HepG2 (cell line): ENCODE results near the gene PRKAG3. TPM values are rescaled to one million over a fixed set of nuclear protein-coding genes. Genes with fewer than 3 reads are reported as not detected.

Experiments used
- ATAC-seq: fragments of 200-7000 bp; cut with Tn5 transposase; 3 replicates; pipeline ENCODE4 v1.9.1; 2020; ENCODE audit warnings: mild to moderate bottlenecking, moderate library complexity
- BruUV-seq: library from RNA; stranded (reverse); fragments of 400-500 nt; replicated peaks from 2 replicates; lab custom pipeline; 2021; lab: Mats Ljungman, UMichigan
- CTCF ChIA-PET: fragments of 300-600 bp; formaldehyde crosslinking; extraction: SDS; loops from one replicate; lab custom pipeline; 2021; ENCODE audit warnings: low total read pairs, inconsistent platforms, low intra/inter-chr PET ratio; lab: Yijun Ruan, JAX
- POLR2A ChIA-PET: fragments of 350-600 bp; sonication (Branson Sonifier 250); formaldehyde crosslinking; loops from one replicate; lab custom pipeline; 2020; ENCODE audit warnings: antibody characterized with exemption, inconsistent platforms; lab: Yijun Ruan, JAX
- DNase-seq: peaks from one replicate; pipeline ENCODE4 v3.0.0-alpha.2; 2015; ENCODE audit warnings: low spot score
- FAIRE-seq: peaks from 3 replicates; lab custom pipeline; 2011; peaks lifted over from hg19 to GRCh38; lab: Jason Lieb, UNC
- H2AFZ ChIP-seq: one replicate; pipeline ENCODE4 v1.6.1; 2011; ENCODE audit warnings: low read length, inconsistent platforms
- H3K27ac ChIP-seq: fragments of 300-600 bp; 3 replicates; pipeline ENCODE4 v1.8.0; 2011; ENCODE audit warnings: mixed run types, mild to moderate bottlenecking, mixed read lengths, low read length, inconsistent platforms; ENCODE audit not compliant: insufficient read depth; ENCODE audit errors: extremely low read length
- H3K27me3 ChIP-seq, 2 experiments: fragments of 200-600 bp in 1 of 2; 2 replicates in 1 of 2; 3 replicates in 1 of 2; pipeline versions ENCODE4 v1.6.0 to v1.8.0; 2011; ENCODE audit warnings: low read length in 2 of 2, mild to moderate bottlenecking in 2 of 2, moderate library complexity in 2 of 2, inconsistent platforms in 1 of 2; ENCODE audit not compliant: insufficient read depth in 2 of 2, control insufficient read depth in 1 of 2
- H3K36me3 ChIP-seq, 2 experiments: fragments of 200-600 bp in 1 of 2; replicated peaks in 1 of 2; 2 replicates in 1 of 2; 3 replicates in 1 of 2; pipeline versions ENCODE4 v1.5.1 to v1.8.0; 2011; ENCODE audit warnings: low read length in 2 of 2, inconsistent platforms in 1 of 2; ENCODE audit not compliant: insufficient read depth in 2 of 2, control insufficient read depth in 1 of 2
- H3K4me1 ChIP-seq: 2 replicates; pipeline ENCODE4 v1.5.1; 2012; ENCODE audit warnings: low read length, inconsistent platforms; ENCODE audit not compliant: insufficient read depth
- H3K4me2 ChIP-seq: 2 replicates; pipeline ENCODE4 v1.6.0; 2011; ENCODE audit warnings: low read depth, low read length, inconsistent platforms
- H3K4me3 ChIP-seq, 3 experiments: fragments of 200-600 bp in 1 of 3; sonication (generic), shearing (Covaris generic) in 1 of 3; replicated peaks in 1 of 3; 2 replicates each; pipeline ENCODE4 v1.5.1; 2011 to 2016; ENCODE audit warnings: low read length in 3 of 3, inconsistent platforms in 2 of 3, low read depth in 2 of 3, mild to moderate bottlenecking in 2 of 3, control low read depth in 1 of 3, mixed read lengths in 1 of 3; ENCODE audit not compliant: insufficient read depth in 1 of 3
- H3K79me2 ChIP-seq: one replicate; pipeline ENCODE4 v1.6.1; 2011; ENCODE audit warnings: low read length, inconsistent platforms; ENCODE audit not compliant: insufficient read depth
- H3K9ac ChIP-seq: 2 replicates; pipeline ENCODE4 v1.6.0; 2011; ENCODE audit warnings: mild to moderate bottlenecking, low read depth, low read length, inconsistent platforms; ENCODE audit not compliant: insufficient read depth
- H3K9me3 ChIP-seq: 2 replicates; pipeline ENCODE4 v1.5.1; 2012; ENCODE audit warnings: mild to moderate bottlenecking, low read length
- H4K20me1 ChIP-seq: 2 replicates; pipeline ENCODE4 v1.6.0; 2011; ENCODE audit warnings: inconsistent platforms, mild to moderate bottlenecking, low read length, moderate library complexity; ENCODE audit not compliant: insufficient read depth
- FOXM1 ChIP-seq: sonication (generic); formaldehyde crosslinking; IDR thresholded peaks from 2 replicates; pipeline ENCODE4 v1.5.0; 2020; ENCODE audit warnings: missing genetic modification reagents
- IKZF4 ChIP-seq: sonication (generic); formaldehyde crosslinking; IDR thresholded peaks from 2 replicates; pipeline ENCODE4 v1.5.1; 2020; ENCODE audit warnings: borderline replicate concordance, mild to moderate bottlenecking, low read depth, missing genetic modification reagents; ENCODE audit errors: not compliant biosample characterization
- KLF6 ChIP-seq: IDR thresholded peaks from 2 replicates; pipeline ENCODE4 v1.8.0; 2016; ENCODE audit warnings: missing biosample characterization, missing genetic modification reagents
- NBN ChIP-seq: fragments of 450-650 bp; conservative IDR thresholded peaks from 2 replicates; pipeline ENCODE4 v1.6.1; 2017
- NFIB ChIP-seq: sonication (generic); formaldehyde crosslinking; IDR thresholded peaks from 2 replicates; pipeline ENCODE4 v1.9.0; 2021; ENCODE audit warnings: missing genetic modification reagents, mild to moderate bottlenecking, borderline replicate concordance
- ZNF282 ChIP-seq: fragments of 450-650 bp; IDR thresholded peaks from 2 replicates; pipeline ENCODE4 v1.6.1; 2018; ENCODE audit not compliant: partially characterized antibody
- ZNF30 ChIP-seq: sonication (generic); formaldehyde crosslinking; IDR thresholded peaks from 2 replicates; pipeline ENCODE4 v1.5.0; 2020; ENCODE audit warnings: mild to moderate bottlenecking, missing genetic modification reagents
- ZNF326 ChIP-seq: sonication (generic); formaldehyde crosslinking; IDR thresholded peaks from 2 replicates; pipeline ENCODE4 v1.4.0; 2020; ENCODE audit warnings: missing genetic modification reagents, borderline replicate concordance
- ZNF501 ChIP-seq: sonication (generic); formaldehyde crosslinking; IDR thresholded peaks from 2 replicates; pipeline ENCODE4 v1.5.1; 2020; ENCODE audit warnings: mild to moderate bottlenecking, moderate library complexity, missing genetic modification reagents
- ZNF577 ChIP-seq: sonication (generic); formaldehyde crosslinking; IDR thresholded peaks from 2 replicates; pipeline ENCODE4 v1.4.0; 2020; ENCODE audit warnings: mild to moderate bottlenecking, low read depth, missing genetic modification reagents, borderline replicate concordance
- ZNF75D ChIP-seq: sonication (generic); formaldehyde crosslinking; IDR thresholded peaks from 2 replicates; pipeline ENCODE4 v1.8.1; 2023; ENCODE audit warnings: missing genetic modification reagents, mild to moderate bottlenecking, borderline replicate concordance
- ZSCAN29 ChIP-seq: sonication (generic); formaldehyde crosslinking; conservative IDR thresholded peaks from 2 replicates; pipeline ENCODE4 v1.4.0; 2020; ENCODE audit warnings: mild to moderate bottlenecking, missing genetic modification reagents
- WGBS: methylation state at CpG from one replicate; pipeline ENCODE4 v1.1.6; 2017; ENCODE audit warnings: low lambda C conversion rate; 5-methylcytosine and 5-hydroxymethylcytosine counted together
- in situ Hi-C: cut with HindIII; loops from 2 replicates; pipeline ENCODE4 v1.10.0; 2017; ENCODE audit warnings: low pct_unique_long_range_greater_than_20kb; ENCODE audit not compliant: extremely low pct_ligation_motif_present
- intact Hi-C: fragments of 100-400 bp; cut with micrococcal nuclease; formaldehyde crosslinking; loops from one replicate; pipeline ENCODE4 v1.10.0; 2022; ENCODE audit not compliant: unreplicated experiment
- polyA plus RNA-seq, 8 experiments: library from polyadenylated mRNA; depleted of rRNA in 3 of 8; stranded (reverse) in 7 of 8; unstranded in 1 of 8; fragments of >200 nt; fragmentation: Illumina TruSeq in 4 of 8; extraction: Trizol in 4 of 8; gene quantifications; 2 replicates each; pipeline versions ENCODE4 v1.2.1 to v1.2.3, GENCODE V29; 2011 to 2016; ENCODE audit warnings: low read depth in 4 of 8, missing spikeins in 1 of 8, mixed read lengths in 1 of 8; ENCODE audit not compliant: insufficient read depth in 1 of 8
- total RNA-seq, 5 experiments: library from RNA; depleted of rRNA; stranded (reverse); fragments of >200 nt; fragmentation: Illumina TruSeq; extraction: Trizol; gene quantifications; 2 replicates each; pipeline ENCODE4 v1.2.3, GENCODE V29; 2016; ENCODE audit warnings: low read depth in 1 of 5

Gene PRKAG3
- total and polyA plus RNA-seq, 2 of the 13 experiments (the other 11 are each of a cell fraction or from before 2014, with no cell fraction given): not detected

DNA sequence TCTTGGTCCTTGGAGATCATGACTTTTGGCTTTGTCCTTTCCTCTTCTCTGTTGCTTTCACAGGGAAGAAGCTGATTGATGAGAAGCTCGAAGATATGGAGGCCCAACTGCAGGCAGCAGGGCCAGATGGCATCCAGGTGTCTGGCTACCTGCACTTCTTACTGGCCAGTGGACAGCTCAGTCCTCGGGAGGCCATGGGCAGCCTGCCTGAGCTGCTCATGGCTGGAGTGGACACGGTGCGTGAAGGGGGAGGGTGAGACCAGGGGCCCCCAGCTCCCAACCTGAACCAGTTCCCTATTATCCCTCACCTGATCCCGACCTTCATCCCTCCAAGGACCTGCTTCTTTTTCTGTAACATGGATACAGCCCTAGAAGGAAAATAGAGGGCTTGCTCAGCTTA is 18.7 kb downstream of the PRKAG3 start:
- no peak for TF ChIP-seq ZSCAN29 (CRISPR knock-in tag)
- TF ChIP-seq ZNF30 (CRISPR knock-in tag): no peak
- no peak for TF ChIP-seq NFIB (CRISPR knock-in tag)
- TF ChIP-seq ZNF282: no peak
- no peak for TF ChIP-seq IKZF4 (CRISPR knock-in tag)
- no peak for TF ChIP-seq NBN
- TF ChIP-seq KLF6 (CRISPR knock-in tag): no peak
- no peak for TF ChIP-seq ZNF75D
- no peak for TF ChIP-seq ZNF577 (CRISPR knock-in tag)
- TF ChIP-seq ZNF326 (CRISPR knock-in tag): no peak
- TF ChIP-seq ZNF501 (CRISPR knock-in tag): no peak
- no peak for TF ChIP-seq FOXM1 (CRISPR knock-in tag)
- Histone ChIP-seq H2AFZ (no peak overlapping the region), H3K4me3 (no peak overlapping the region), H3K27me3 (no peaks in the 10 kb centered on the region), H3K4me1 (peaks cover 9% of the 10 kb centered on the region), H3K27ac (no peak overlapping the region), H3K36me3 (peaks cover 43 to 82% of the 10 kb centered on the region in 2 experiments), H3K9ac (no peak overlapping the region), H3K4me2 (no peak overlapping the region), H3K79me2 (peaks cover 16% of the 10 kb centered on the region), H3K9me3 (no peaks in the 10 kb centered on the region), H4K20me1 (no peaks in the 10 kb centered on the region)
- in situ Hi-C loops (no loop called here), intact Hi-C loops (no loop called here)
- FAIRE-seq (no peak), DNase-seq (no peak), ATAC-seq (no peak)
- POLR2A ChIA-PET: no interaction called here
- BruUV-seq: no TSS peak
- WGBS: 98% methylated on average over 5 of the region's 5 CpGs
- CTCF ChIA-PET: no interaction called here
